ENCODE data around the gene ARMC9. TPM values are rescaled to one million over a fixed set of nuclear protein-coding genes. Genes with fewer than 3 reads are reported as not detected.
"Not testable (repeated sequence)": the region's sequence is repeated elsewhere in the genome, so short reads cannot be mapped to it uniquely, and the experiment has no call there.

The ARMC9 gene
- total RNA-seq, 2 donors from 2014 or later = 31.6 to 61.9 TPM

DNA sequence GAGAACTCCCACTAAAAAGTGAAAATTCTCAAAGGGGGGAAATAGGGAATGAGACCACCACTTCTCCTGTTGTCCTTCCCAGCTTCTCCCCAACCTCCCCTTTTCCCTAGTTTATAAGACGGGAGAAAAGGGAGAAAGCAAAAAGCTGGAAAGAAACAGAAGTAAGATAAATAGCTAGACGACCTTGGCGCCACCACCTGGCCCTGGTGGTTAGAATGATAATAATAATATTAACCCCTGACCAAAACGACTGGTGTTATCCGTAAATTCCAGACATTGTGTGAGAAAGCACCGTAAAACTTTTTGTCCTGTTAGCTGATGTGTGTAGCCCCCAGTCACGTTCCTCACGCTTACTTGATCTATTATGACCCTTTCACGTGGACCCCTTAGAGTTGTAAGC, 209.9 kb downstream of the ARMC9 start:
- DNase-seq (ENCODE audit: low spot score) = not testable (repeated sequence)
- intact Hi-C loops (cut with DNase I) = loop anchor here in 1 of 2 donors (10.0 kb wide), 1 partner anchor 304 kb away; no protein-coding TSS in a partner anchor

DNA sequence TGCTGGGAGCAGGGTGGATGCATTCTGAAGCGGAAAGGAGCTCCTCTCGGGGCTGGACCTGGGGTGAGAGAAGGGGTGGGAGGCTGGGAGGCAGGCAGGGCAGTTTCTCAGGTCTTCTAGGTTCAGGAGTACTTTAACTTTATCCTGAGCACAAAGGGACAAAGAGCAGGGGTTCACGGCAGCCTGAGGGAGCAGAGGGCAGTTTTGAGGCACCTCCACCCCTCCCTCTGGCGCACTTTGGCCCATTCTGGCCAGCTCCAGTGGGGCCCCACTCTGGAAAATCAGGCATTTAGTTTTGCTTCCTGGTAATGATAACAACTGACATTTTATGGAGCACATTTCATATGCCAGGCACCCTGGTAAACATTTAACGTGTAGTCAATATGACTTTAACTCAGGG, 211.3 kb downstream of the ARMC9 start:
- DNase-seq (ENCODE audit: low spot score) = no peak
- intact Hi-C loops (cut with DNase I) = loop anchor here (10.0 kb wide), 2 partner anchors 115 to 305 kb away; no protein-coding TSS in a partner anchor

DNA sequence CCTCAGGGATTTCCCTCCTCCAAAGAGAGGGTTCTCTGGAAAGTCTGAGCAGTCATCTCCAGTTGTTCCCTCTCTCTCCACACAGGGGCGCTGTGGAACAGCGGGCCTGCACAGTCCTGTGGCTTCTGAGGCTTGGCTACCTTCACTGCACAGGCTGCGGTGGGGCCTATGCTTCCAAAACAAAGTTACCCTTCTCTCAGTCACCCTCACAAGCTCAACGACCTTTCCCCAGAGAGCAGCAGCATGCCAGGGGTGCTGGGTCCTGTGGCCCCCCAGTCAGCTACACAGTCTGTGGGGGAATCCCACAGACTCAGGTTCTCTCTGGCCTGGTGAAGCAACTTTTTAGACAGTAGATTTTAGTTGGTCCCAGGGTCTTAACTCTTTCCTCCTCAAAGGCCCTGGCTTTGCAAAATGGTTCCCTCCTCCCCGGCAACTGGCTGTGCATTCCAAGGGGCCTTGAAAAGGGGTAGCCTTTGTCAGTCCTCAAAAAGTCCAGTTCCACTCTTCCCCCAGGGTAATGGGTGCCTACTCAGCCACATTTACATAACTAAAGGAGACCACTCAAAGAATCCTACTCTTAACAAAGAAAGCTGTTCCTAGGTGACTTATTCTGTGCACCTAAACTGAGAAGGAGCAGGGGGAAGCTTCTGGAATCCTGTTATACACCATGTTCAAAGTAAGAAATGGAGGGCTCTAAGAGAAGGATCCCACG, 212.0 kb downstream of the ARMC9 start:
- DNase-seq (ENCODE audit: low spot score) = no peak
- intact Hi-C loops (cut with DNase I) = loop anchor here in 1 of 2 donors (10.0 kb wide), 2 partner anchors 116 to 306 kb away; no protein-coding TSS in a partner anchor

GRCh38 chr2:231411237-231411636, 212.8 kb downstream of the ARMC9 start:
- intact Hi-C loops (cut with DNase I) = loop anchor here in 1 of 2 donors (10.0 kb wide), 2 partner anchors 116 to 306 kb away; no protein-coding TSS in a partner anchor
- no peak for DNase-seq (ENCODE audit: low spot score)

- DNase-seq (ENCODE audit: low spot score) = peak; percentile 96
- intact Hi-C loops (cut with DNase I) = loop anchor here in 1 of 2 donors (10.0 kb wide), 2 partner anchors 117 to 307 kb away; no protein-coding TSS in a partner anchor
Observed at GRCh38 chr2:231411831-231412617, 213.6 kb downstream of the ARMC9 start.

DNA sequence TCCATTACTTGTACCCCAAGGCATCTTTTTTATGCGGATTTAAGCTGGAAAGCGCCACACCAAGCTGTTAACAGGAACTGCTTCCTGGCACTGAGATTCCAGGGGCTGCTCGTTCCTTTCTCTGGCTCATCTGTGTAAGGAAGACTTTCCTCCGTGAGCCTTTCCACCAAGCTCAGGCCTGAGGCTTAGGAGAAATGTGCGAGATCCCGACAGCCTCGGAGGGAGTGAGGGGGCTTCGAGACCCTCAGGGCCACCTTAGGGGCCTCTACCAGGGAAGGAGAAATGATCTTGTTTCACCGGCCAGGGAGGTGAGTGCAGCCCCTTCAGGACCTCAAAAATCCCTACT, 214.2 kb downstream of the ARMC9 start:
- no peak for DNase-seq (ENCODE audit: low spot score)
- intact Hi-C loops (cut with DNase I) = loop anchor here in 1 of 2 donors (10.0 kb wide), 2 partner anchors 118 to 308 kb away; no protein-coding TSS in a partner anchor

GRCh38 chr2:231413456-231413855, 215.0 kb downstream of the ARMC9 start:
- intact Hi-C loops (cut with DNase I) = loop anchor here in 1 of 2 donors (10.0 kb wide), 2 partner anchors 119 to 309 kb away; no protein-coding TSS in a partner anchor
- DNase-seq (ENCODE audit: low spot score) = no peak

DNA sequence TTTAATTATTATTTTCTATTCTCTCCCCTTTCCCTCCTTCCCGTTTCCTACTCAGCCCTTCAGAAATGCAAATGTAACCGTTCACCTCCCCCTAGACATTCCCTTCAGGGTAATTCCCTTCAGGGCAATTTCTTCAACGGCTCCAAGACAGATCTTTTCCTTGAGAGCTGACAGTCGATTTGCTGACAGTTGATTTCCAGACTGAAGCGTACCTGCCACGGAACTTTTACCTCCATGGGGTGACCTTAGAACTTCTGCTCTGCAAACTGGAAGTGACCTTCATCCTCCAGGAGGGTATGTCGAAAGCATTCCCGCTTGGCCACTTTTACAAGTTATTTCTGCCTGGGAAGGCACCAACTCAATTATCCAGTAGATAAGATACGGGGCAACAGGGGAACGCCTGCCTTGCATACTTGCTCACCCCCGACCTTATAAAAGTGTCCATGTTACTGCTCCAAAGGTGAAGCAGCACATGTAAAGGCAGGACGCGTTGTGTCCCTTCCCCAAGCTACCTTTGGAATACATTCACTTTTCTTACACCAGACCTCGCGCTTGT, 215.6 kb downstream of the ARMC9 start:
- no peak for DNase-seq (ENCODE audit: low spot score)
- intact Hi-C loops (cut with DNase I) = loop anchor here in 1 of 2 donors (10.0 kb wide), 2 partner anchors 119 to 309 kb away; no protein-coding TSS in a partner anchor

DNA sequence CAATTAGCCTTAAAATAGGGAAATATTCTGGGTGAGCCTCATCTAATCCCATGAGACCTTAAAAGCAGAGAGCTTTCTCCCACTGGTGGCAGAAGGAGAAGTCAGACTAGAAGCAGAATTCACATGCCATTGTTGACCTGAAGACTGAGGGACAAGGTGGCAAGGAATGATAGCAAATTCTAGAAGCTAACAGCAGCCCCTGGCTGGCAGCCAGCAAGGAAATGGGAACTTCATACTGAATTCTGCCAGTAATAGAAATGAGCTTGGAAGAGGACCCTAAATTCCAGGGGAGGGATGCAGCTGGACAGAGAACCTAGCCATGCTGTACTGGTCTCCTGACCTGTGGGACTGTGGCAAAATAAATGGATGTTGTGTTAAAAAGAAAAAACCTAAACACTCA, 216.6 kb downstream of the ARMC9 start:
- intact Hi-C loops (cut with DNase I) = loop anchor here in 1 of 2 donors (10.0 kb wide), 2 partner anchors 120 to 310 kb away; no protein-coding TSS in a partner anchor
- peak; percentile 45 for DNase-seq (ENCODE audit: low spot score)

DNA sequence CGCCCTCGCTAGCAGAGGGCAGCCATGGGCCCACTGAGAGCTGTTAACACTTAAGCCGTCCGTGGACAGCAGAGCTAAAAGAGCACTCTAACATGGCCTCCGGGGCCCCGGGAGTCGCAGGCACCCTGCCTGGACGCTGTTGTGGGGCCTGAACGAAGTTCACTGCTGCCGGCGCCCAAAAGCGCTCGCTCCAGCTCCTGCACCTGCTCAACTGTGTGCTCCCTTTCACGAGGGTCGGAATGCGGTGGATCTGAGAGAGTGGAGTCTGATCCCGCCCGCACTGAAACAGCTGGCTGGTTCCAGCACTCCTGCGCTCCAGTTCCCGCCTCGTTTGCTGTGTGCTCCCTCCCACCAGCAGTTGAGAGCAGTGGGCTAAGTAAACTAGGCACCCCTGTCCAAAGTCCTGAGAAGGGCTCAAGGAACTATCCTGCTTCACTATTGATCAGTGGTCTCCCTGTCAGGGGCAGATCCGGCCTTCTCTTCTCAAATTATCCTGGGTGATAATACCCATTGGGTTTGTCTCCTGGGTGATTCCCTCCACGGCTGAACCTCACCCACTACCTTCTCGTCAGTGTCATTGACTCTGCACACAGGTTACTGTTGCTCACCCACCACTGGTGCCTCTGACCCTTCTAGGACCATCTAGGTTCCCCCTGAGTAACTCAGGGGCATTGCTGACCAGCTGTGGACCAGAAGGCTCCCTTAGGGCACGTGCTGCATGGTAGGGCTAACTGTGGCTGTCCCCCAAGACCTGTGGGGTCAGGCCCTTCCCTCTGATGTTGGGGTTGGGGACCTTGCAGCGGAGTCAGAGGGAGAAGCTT, 220.6 kb downstream of the ARMC9 start:
- peak; percentile 24 for DNase-seq (ENCODE audit: low spot score)
- intact Hi-C loops (cut with DNase I) = loop anchor here in 1 of 2 donors (10.0 kb wide), 2 partner anchors 124 to 314 kb away; no protein-coding TSS in a partner anchor

DNA sequence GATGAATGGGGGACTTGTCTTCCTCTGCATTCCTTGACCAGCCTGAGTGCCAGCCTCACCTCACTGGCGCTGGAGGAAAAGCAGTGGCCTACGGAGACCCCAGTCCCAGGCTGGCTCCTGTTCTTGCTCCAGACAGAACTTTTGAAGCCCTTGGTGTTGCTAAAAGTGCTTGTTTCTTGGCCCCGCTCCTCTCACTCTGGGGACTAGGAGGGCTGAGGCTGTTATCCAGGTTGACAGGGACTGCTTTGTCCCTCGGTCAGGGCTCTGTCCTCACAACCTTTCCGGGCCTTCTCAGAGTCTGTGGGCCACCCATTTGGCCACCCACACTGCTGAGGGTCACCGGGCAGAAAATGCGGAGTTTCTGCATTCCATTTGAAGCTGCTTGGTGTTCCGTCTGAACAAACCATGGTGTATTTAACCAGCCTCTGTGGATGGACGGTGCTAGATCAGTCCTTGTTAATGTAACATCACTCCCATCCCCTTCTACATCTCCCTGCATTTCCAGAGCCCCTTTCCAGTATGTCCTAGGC, 222.7 kb downstream of the ARMC9 start:
- peak; percentile 63 for DNase-seq (ENCODE audit: low spot score)
- intact Hi-C loops (cut with DNase I) = no loop called here

- no peak for DNase-seq (ENCODE audit: low spot score)
- intact Hi-C loops (cut with DNase I) = no loop called here
Observed at GRCh38 chr2:231422056-231422455, 223.6 kb downstream of the ARMC9 start.

DNA sequence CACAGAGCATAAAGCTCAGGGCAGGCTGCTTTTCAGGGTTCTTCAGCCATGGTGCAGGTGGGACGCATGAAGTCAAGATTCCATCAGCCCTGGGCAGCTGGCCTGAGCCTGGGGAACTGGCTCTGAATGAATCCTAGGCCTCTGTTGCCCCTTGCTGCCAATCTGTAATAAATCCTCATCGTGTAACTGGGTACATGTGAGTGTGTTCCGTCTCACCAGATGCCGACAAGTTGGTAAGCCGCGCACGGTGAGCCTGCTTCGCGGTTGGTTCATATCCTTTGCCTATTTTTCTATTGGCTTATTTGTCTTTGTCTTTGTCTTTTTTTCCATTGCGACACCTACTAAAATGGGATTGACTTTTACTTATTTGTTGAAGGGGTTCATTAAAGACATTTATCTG, 224.7 kb downstream of the ARMC9 start:
- intact Hi-C loops (cut with DNase I) = no loop called here
- DNase-seq (ENCODE audit: low spot score) = peak; percentile 52

Small RNA genes lying within 50 kb of the gene (microRNA-seq; reads per million reads assigned to microRNA genes)
- 0 reads per million in 2 donors for gene MIR4777 (ENCODE audit: borderline microRNAs expressed in 2 of 2)

Other genes starting within 250 kb of the ARMC9 start
- gene SPATA3, start 202.5 kb upstream of the ARMC9 start, total RNA-seq = not detected
- under 1 TPM in 1 of 2 donors, not detected in 1; 0.24 TPM for gene C2orf72, start 161.1 kb upstream of the ARMC9 start, total RNA-seq
- 10 to 100 TPM; 76.9 to 89.3 TPM for gene PSMD1, start 141.8 kb upstream of the ARMC9 start, total RNA-seq
- 1 to 10 TPM; 4.9 to 9.4 TPM for gene HTR2B, start 73.6 kb upstream of the ARMC9 start, total RNA-seq
- gene B3GNT7, start 197.1 kb downstream of the ARMC9 start, total RNA-seq = 1 to 10 TPM; 5.7 to 7.7 TPM